Measurements from ENCODE around the gene OR4K1.

DNA sequence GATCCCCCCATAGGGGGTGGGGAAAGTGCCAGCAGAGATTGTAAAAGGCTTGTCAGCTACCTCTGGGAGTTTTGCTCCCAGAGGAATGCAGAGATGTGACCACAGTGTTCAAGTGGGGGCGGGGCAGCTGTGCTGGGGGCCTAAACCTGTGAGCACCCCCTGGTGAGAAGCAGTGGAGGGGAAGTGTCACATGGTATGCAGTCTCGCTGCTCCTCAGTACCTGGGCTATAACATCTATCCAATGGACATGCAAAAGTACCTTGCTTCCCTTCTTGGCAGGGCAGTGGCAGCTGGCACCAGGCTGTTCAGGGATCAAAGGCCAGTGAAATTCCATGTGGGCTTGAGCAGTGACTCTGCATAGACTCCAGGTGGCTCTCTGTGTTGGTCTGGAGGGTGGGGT is 35.4 kb upstream of the OR4K1 start:
- TF ChIP-seq, protein P1, sequence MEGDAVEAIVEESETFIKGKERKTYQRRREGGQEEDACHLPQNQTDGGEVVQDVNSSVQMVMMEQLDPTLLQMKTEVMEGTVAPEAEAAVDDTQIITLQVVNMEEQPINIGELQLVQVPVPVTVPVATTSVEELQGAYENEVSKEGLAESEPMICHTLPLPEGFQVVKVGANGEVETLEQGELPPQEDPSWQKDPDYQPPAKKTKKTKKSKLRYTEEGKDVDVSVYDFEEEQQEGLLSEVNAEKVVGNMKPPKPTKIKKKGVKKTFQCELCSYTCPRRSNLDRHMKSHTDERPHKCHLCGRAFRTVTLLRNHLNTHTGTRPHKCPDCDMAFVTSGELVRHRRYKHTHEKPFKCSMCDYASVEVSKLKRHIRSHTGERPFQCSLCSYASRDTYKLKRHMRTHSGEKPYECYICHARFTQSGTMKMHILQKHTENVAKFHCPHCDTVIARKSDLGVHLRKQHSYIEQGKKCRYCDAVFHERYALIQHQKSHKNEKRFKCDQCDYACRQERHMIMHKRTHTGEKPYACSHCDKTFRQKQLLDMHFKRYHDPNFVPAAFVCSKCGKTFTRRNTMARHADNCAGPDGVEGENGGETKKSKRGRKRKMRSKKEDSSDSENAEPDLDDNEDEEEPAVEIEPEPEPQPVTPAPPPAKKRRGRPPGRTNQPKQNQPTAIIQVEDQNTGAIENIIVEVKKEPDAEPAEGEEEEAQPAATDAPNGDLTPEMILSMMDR (IDR thresholded peaks at IDR 0.05) = no peak
- no peak for TF ChIP-seq POLR2A (IDR thresholded peaks at IDR 0.05)
- TF ChIP-seq EP300 (IDR thresholded peaks at IDR 0.05; ENCODE audit: low read depth) = no peak
- TF ChIP-seq POLR2AphosphoS5 (IDR thresholded peaks at IDR 0.05) = no peak

Measured in transverse colon (tissue), 4 donors.